Lower leg skin (tissue), 3 donors: ENCODE measurements around the gene DNAJC28.

Experiments used
- POLR2A ChIP-seq, 2 donors: fragments of 450-650 bp; IDR thresholded peaks; one replicate each; pipeline ENCODE4 v1.6.1; 2016 to 2017; ENCODE audit warnings: antibody characterized with exemption in 2 of 2, mild to moderate bottlenecking in 1 of 2, moderate library complexity in 1 of 2
- TF ChIP-seq, protein P1 (sequence below), 3 donors: fragments of 450-650 bp; IDR thresholded peaks; one replicate each; pipeline ENCODE4 v1.5.1; 2016; ENCODE audit warnings: antibody characterized with exemption in 3 of 3, mild to moderate bottlenecking in 3 of 3, moderate library complexity in 2 of 3

DNA sequence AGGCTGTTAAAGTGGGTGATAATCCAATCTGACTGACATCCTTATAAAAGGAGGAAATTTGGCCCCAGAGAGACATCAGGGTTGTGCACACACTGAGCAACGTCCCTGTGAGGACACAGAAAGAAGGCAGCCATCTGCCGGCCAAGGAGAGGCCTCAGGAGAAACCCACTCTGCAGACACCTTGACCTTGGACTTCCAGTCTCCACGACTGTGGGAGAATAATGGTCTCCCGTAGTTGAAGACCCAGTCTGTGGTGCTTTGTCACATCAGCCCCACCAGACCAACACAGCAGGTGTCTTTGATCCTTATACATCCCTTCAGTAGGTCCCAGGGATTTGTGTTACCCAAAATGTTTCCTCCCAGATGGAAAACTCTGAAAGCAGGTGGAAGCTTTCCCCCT is 4.2 kb upstream of the DNAJC28 start:
- TF ChIP-seq, protein P1, sequence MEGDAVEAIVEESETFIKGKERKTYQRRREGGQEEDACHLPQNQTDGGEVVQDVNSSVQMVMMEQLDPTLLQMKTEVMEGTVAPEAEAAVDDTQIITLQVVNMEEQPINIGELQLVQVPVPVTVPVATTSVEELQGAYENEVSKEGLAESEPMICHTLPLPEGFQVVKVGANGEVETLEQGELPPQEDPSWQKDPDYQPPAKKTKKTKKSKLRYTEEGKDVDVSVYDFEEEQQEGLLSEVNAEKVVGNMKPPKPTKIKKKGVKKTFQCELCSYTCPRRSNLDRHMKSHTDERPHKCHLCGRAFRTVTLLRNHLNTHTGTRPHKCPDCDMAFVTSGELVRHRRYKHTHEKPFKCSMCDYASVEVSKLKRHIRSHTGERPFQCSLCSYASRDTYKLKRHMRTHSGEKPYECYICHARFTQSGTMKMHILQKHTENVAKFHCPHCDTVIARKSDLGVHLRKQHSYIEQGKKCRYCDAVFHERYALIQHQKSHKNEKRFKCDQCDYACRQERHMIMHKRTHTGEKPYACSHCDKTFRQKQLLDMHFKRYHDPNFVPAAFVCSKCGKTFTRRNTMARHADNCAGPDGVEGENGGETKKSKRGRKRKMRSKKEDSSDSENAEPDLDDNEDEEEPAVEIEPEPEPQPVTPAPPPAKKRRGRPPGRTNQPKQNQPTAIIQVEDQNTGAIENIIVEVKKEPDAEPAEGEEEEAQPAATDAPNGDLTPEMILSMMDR (IDR thresholded peaks at IDR 0.05) = no peak
- TF ChIP-seq POLR2A (IDR thresholded peaks at IDR 0.05) = no peak
